Measurements from ENCODE around the gene FHIP2A. TPM values are rescaled to one million over a fixed set of nuclear protein-coding genes. Genes with fewer than 3 reads are reported as not detected.

The FHIP2A gene
- total RNA-seq, 1 experiment from 2014 or later, result 20.7 TPM

- H3K27ac ChIP-seq (ENCODE audit: low read depth, low read length), result no peak overlapping the region
- ATAC-seq, result no peak
- ChIA-PET CTCF (no interaction called here), POLR2A (no interaction called here), RAD21 (ENCODE audit: low non-redundant PET in 1 of 2, low total read pairs in 2 of 2, uncharacterized antibody in 2 of 2, unreplicated experiment in 2 of 2) (no interaction called here)
- no peaks in the 10 kb centered on the region for H3K27me3 ChIP-seq (ENCODE audit: insufficient read depth, low read length)
- H2AFZ ChIP-seq (ENCODE audit: low read depth, low read length, poor library complexity, severe bottlenecking), result no peak overlapping the region
- no peaks in the 10 kb centered on the region for H4K20me1 ChIP-seq (ENCODE audit: insufficient read depth)
- H3K9me3 ChIP-seq (ENCODE audit: control insufficient read depth in 1 of 2, insufficient read depth in 1 of 2, low read depth in 1 of 2, low read length in 2 of 2), result no peaks in the 10 kb centered on the region
- H3K4me1 ChIP-seq (ENCODE audit: control insufficient read depth in 1 of 2, insufficient read depth in 2 of 2, low read length in 2 of 2), result no peaks in the 10 kb centered on the region
- TF ChIP-seq JUND (IDR thresholded peaks at IDR 0.05) (no peak), MAX (IDR thresholded peaks at IDR 0.05) (no peak), YY1 (IDR thresholded peaks at IDR 0.05; ENCODE audit: extremely low read depth, insufficient replicate concordance, low read depth, low read length) (no peak), CEBPB (IDR thresholded peaks at IDR 0.05; ENCODE audit: low read depth) (no peak), EZH2phosphoT487 (IDR thresholded peaks at IDR 0.05; ENCODE audit: borderline replicate concordance) (no peak), REST (IDR thresholded peaks at IDR 0.05; ENCODE audit: low read depth) (no peak), FOSL1 (IDR thresholded peaks at IDR 0.05; ENCODE audit: low read depth) (no peak), POLR2AphosphoS5 (IDR thresholded peaks at IDR 0.05; ENCODE audit: low read depth, low read length) (no peak), SIN3A (IDR thresholded peaks at IDR 0.05; ENCODE audit: low read depth) (no peak), RAD21 (IDR thresholded peaks at IDR 0.05; ENCODE audit: low read depth) (no peak)
- DNase-seq (ENCODE audit: low read depth, low spot score), result no peak
- no peaks in the 10 kb centered on the region for H3K9me2 ChIP-seq (ENCODE audit: insufficient read depth)
- BruUV-seq (replicated peaks), result no TSS peak
- peaks cover 8 to 30% of the 10 kb centered on the region in 2 experiments for H3K36me3 ChIP-seq (ENCODE audit: control insufficient read depth in 1 of 2, insufficient read depth in 2 of 2, low read length in 2 of 2)
- H3K4me3 ChIP-seq (replicated peaks in 1 of 2; ENCODE audit: low read depth in 1 of 2, low read length in 2 of 2), result no peak overlapping the region
- H3K9ac ChIP-seq (ENCODE audit: low read length), result no peak overlapping the region
- intact Hi-C loops (cut with micrococcal nuclease), result no loop called here
- no peak overlapping the region for H3K4me2 ChIP-seq (ENCODE audit: low read length)
- no peaks in the 10 kb centered on the region for H3K79me2 ChIP-seq (ENCODE audit: insufficient read depth, low read length)
These were observed 33.3 kb downstream of the FHIP2A start for GRCh38 chr10:114854906-114855305.
